ENCODE results near the gene KCND3.

GRCh38 chr1:111727056-111727455 lies 262.4 kb downstream of the KCND3 start:
- TF ChIP-seq, protein P1, sequence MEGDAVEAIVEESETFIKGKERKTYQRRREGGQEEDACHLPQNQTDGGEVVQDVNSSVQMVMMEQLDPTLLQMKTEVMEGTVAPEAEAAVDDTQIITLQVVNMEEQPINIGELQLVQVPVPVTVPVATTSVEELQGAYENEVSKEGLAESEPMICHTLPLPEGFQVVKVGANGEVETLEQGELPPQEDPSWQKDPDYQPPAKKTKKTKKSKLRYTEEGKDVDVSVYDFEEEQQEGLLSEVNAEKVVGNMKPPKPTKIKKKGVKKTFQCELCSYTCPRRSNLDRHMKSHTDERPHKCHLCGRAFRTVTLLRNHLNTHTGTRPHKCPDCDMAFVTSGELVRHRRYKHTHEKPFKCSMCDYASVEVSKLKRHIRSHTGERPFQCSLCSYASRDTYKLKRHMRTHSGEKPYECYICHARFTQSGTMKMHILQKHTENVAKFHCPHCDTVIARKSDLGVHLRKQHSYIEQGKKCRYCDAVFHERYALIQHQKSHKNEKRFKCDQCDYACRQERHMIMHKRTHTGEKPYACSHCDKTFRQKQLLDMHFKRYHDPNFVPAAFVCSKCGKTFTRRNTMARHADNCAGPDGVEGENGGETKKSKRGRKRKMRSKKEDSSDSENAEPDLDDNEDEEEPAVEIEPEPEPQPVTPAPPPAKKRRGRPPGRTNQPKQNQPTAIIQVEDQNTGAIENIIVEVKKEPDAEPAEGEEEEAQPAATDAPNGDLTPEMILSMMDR (IDR thresholded peaks at IDR 0.05; ENCODE audit: low read depth, low read length, poor library complexity, severe bottlenecking): no peak
- no peak for TF ChIP-seq EZH2phosphoT487 (IDR thresholded peaks at IDR 0.05; ENCODE audit: borderline replicate concordance, low read length)
